GM12865 (cell line): Measurements from ENCODE around the gene CRHR1.

Experiments used
- DNase-seq: peaks from one replicate; pipeline ENCODE4 v3.0.0; 2010; ENCODE audit warnings: low read depth
- H3K4me3 ChIP-seq: 2 replicates; pipeline ENCODE4 v1.5.1; 2011; ENCODE audit warnings: mild to moderate bottlenecking, low read depth, low read length, control low read depth
- CTCF ChIP-seq: IDR thresholded peaks from 2 replicates; pipeline ENCODE4 v1.5.1; 2011; ENCODE audit warnings: low read length, control low read depth, low read depth, inconsistent platforms; ENCODE audit not compliant: insufficient read depth; ENCODE audit errors: missing control alignments

CRHR1 gene

GRCh38 chr17:45847101-45847500 is 63.0 kb downstream of the CRHR1 start:
- no peak for DNase-seq
- no peak overlapping the region for H3K4me3 ChIP-seq
- TF ChIP-seq CTCF, result no peak

- H3K4me3 ChIP-seq, result no peak overlapping the region
- TF ChIP-seq CTCF, result no peak
- DNase-seq, result no peak
Measured at GRCh38 chr17:45847747-45848146, 63.6 kb downstream of the CRHR1 start.

GRCh38 chr17:45848405-45848804 is 64.3 kb downstream of the CRHR1 start:
- no peak for TF ChIP-seq CTCF
- H3K4me3 ChIP-seq, result no peak overlapping the region
- DNase-seq, result no peak

- no peak for DNase-seq
- no peak overlapping the region for H3K4me3 ChIP-seq
- TF ChIP-seq CTCF, result no peak
Measured at GRCh38 chr17:45848868-45849535, 64.9 kb downstream of the CRHR1 start.

GRCh38 chr17:45849536-45849990 is 65.4 kb downstream of the CRHR1 start:
- TF ChIP-seq CTCF, result no peak
- H3K4me3 ChIP-seq, result no peak overlapping the region
- no peak for DNase-seq

- TF ChIP-seq CTCF, result no peak
- no peak overlapping the region for H3K4me3 ChIP-seq
- no peak for DNase-seq
Measured at GRCh38 chr17:45850011-45850410, 65.9 kb downstream of the CRHR1 start.

- DNase-seq, result no peak
- TF ChIP-seq CTCF, result no peak
- no peak overlapping the region for H3K4me3 ChIP-seq
Measured at GRCh38 chr17:45850468-45850867, 66.3 kb downstream of the CRHR1 start.
